ENCODE measurements around the gene THADA.

- TF ChIP-seq CTCF (IDR thresholded peaks at IDR 0.05) (no peak), POLR2A (IDR thresholded peaks at IDR 0.05) (no peak)
Observed at GRCh38 chr2:43203373-43203772, 392.5 kb downstream of the THADA start.
